NOMO-1 (cell line): Measurements from ENCODE around the gene ZSCAN5B.
"Not testable (repeated sequence)": the region's sequence is repeated elsewhere in the genome, so short reads cannot be mapped to it uniquely, and the experiment has no call there.

ENCODE experiments used
- DNase-seq, 2 experiments: peaks; one replicate each; lab custom pipeline; 2025; ENCODE audit not compliant: unreplicated experiment in 2 of 2; lab: John Stamatoyannopoulos, UW

The ZSCAN5B gene

DNA sequence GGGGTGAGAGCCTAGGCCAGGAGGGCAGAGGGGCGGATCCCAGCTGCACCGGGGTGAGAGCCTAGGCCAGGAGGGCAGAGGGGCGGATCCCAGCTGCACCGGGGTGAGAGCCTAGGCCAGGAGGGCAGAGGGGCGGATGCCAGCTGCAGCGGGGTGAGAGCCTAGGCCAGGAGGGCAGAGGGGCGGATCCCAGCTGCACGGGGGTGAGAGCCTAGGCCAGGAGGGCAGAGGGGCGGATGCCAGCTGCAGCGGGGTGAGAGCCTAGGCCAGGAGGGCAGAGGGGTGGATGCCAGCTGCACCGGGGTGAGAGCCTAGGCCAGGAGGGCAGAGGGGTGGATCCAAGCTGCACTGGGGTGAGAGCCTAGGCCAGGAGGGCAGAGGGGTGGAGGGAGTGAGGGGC, 21.3 kb downstream of the ZSCAN5B start:
- not testable (repeated sequence) for DNase-seq

DNA sequence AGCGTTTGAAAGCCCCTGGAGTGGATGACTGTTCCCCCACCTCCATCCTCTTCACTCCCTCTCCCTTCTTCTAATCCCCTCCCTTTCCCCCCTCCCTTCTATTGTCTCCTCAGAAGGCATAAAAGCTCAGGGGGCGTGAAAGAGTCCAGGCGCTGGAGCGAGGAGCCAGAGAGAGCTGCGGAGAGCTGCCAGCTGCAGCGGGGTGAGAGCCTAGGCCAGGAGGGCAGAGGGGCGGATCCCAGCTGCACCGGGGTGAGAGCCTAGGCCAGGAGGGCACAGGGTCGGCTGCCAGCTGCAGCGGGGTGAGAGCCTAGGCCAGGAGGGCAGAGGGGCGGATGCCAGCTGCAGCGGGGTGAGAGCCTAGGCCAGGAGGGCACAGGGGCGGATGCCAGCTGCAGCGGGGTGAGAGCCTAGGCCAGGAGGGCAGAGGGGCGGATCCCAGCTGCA, 21.7 kb downstream of the ZSCAN5B start, which contains the start of gene GALP:
GALP (plus strand) TSS at position 148 of the 447 bp plus-strand sequence. CDS start 1,101 bp downstream, outside the sequence.
- not testable (repeated sequence) for DNase-seq

DNA sequence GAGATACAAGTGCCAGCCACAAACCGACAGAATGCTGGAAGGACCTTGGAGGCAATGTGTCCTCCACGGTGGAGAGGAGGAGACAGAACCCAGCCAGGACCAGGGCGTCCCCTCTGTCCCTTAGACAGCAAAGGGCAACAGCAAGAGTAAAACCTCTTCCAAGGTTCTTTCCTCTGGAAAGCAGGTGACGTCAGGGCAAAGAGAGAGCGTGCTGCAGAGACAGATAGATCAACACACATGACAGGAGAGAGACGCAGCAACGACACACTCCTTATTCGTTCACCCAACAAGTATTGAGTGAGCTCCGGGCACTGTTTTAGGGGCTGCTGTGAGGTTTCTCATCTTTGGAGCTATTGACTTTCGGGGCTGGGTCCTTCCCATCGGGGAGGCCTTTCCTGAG, 23.0 kb downstream of the ZSCAN5B start:
- no peak for DNase-seq

DNA sequence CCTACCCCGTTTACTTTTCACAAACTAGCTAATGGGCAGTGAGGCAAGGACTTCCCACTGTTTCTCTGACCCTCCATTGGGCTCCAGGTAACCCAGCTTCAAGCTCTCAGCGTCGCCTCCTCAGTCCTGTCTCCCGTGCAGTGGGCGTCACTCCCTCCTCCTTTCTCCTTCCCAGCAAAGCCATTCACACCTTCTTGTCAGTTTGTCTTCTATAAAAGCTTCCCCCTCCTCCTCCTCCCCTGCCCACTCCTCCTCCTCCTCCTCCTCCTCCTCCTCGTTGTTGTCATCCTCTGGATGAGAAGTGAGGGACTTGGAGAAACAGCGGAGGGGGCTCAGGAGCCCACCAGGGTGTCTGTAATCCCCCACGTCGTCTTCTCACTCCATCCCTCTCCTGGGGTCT, 23.5 kb downstream of the ZSCAN5B start:
- DNase-seq = no peak

DNA sequence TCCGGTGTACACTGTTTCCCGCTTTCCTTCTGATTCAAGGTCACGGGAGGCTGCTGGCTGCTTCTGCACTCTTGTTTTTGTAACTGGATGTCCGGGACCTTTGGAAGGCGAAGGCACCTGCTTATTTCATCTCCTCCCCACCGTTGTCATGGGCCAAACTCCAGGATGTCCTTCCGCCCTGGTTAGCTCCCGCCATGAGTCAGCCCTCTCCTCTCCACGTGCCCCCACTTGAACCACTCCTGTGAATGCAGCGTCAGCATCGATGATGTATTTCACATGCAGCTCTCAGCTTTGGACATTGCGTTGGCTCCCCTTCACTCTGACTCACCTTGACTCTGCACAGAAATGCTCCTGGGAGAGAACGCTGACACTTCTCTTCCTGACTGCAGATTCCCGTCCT, 27.3 kb downstream of the ZSCAN5B start:
- no peak for DNase-seq

DNA sequence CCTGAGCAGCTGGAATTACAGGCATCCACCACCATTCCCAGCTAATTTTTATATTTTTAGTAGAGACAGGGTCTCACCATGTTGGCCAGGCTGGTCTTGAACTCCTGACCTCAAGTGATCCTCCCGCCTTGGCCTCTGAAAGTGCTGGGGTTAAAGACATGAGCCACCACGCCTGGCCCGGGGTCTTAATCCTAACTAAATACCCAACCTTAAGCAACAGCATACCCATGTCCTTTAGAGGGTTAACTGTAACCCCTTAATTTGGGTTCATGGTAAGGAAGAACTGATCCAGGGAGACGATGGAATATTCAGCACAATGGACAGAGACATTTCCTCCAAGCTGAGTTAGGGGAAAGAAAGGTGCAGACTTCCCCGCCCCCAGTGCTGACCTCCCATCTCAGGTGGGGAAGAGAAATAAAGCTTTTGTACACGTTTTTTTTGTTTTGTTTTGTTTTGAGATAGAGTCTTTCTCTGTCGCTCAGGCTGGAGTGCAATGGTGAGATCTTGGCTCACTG, 30.5 kb downstream of the ZSCAN5B start:
- no peak for DNase-seq

DNA sequence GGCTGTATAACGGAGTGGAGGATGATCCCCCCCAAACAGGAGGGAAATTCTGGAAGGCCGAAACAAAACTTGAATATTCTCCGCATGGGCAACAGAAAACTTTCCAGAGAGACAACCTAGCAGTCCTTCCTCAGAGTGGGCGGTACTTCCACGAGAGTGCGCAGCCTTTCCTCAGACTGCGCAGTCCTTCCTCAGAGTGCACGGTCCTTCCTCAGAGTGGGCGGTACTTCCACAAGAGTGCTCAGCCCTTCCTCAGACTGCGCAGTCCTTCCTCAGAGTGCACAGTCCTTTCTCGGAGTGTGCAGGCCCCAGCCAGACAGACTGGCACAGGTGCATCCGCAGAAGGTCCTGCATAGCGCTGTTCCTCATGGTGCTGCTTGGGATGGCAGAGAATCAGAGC, 34.5 kb downstream of the ZSCAN5B start:
- DNase-seq = no peak

DNA sequence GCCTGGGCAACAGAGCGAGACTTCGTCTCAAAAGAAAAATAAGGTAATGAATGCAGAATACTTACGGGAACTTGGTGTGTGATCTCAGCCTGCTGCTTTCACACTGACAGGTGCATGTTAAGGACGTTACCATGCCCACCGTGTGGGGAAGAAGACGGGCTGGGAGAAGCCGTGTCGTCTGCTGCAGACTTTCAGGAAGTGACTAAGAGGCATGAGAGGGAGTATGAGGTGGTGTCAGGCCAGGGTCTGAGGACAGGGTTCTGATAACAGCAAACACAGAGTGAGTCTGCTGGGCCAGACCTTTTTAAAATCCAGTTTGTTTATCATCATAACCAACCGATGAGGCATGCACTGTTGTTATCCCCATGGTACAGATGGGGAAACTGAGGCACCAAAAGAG, 35.3 kb downstream of the ZSCAN5B start:
- no peak for DNase-seq

DNA sequence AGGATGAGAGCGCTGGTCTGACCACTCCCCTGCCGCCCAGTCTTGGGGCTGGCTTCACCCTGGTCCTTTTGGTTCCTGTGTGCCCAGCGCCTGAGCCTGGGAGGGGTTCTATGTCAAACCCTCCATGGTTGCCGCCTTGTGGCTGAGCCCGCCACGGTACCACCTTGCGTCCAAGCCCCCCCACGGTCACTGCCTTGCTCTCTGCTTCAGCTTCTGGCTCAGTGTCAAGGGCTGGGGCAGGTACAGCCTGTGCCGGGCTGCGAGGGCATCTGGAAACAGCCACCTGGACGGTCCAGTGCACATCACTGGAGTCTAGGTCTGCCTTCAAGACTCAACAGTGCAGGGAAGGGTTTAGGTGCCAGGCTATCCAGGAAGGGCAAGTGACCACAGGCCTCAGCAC, 36.0 kb downstream of the ZSCAN5B start:
- no peak for DNase-seq

DNA sequence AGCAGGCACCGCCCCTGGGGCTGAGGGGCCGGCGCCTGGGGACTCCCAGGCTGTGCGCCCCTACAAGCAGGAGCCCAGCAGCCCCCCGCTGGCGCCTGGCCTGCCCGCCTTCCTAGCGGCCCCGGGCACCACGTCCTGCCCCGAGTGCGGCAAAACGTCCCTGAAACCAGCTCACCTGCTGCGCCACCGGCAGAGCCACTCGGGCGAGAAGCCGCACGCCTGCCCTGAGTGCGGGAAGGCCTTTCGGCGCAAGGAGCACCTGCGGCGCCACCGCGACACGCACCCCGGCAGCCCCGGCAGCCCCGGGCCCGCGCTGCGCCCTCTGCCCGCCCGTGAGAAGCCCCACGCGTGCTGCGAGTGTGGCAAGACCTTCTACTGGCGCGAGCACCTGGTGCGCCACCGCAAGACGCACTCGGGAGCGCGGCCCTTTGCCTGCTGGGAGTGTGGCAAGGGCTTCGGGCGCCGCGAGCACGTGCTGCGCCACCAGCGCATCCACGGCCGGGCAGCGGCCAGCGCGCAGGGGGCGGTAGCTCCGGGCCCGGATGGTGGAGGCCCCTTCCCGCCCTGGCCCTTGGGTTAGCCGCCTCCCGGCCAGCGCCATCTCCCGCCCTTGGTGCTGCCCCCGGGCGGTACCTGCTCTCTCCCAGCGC, 37.8 kb downstream of the ZSCAN5B start:
- no peak for DNase-seq

DNA sequence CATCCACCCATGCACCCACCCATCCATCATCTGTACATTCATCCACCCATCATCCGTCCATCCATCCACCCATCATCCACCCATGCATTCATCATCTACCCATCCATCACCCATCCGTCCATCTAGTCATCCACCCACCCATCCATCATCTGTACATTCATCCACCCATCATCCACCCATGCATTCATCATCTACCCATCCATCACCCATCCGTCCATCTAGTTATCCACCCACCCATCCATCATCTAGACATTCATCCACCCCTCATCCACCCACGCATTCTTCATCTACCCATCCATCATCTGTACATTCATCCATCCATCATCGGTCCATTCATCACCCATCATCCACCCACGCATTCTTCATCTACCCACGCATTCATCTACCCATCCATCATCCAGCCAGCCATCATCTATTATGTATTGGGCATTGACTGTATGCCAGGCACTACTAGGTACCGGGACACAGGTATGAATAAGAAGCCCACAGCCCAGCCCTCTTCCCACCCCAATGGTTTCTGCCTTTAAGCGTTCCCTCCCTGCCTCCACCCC, 38.5 kb downstream of the ZSCAN5B start:
- DNase-seq = no peak

DNA sequence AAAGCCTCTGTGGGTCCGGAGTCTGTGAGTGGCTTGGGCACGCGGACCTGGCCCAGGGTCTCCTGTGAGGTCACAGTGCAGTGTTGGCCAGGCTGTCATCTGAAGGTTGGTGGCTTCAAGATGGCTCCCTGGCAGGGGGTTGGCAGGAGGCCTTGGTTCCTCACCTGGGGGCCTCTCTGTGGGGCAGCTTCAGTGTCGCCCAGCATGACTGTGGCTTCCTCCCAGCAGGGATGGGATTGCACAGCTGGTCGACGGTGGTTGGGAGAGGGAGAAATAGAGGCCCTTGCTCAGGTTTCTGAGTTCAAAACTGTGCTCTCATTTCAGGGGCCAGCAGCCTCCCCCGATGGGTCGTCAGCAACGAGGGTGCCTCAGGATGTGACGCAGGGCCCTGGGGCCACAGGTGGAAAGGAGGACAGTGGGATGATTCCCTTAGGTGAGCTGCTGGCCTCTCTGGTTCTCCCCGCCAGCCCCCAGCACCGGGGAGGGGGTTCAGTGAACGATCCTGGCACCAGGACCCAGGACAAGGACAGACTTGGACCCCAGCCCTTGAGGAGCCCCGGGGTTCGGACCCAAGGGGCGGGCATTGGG, 39.3 kb downstream of the ZSCAN5B start:
- DNase-seq = no peak

DNA sequence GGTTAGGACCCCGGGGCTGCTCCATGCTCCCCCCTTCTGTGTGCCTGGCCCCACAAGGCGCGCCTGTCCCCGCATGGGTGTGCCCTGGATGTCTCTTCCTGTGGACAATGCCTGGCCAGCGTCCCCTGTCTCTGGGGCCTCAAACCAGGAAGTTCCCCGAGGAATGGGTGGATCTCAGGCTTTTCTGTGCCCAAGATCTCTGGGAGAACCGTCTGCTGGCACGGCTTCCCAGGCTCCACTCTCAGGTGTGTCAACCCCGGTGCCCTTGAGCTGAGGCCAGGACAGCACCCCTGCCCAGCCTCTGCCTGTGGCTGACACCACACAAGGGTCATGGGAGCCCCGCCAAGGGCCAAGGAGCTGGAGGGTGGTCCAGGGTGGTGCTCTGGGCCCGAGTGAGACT, 40.8 kb downstream of the ZSCAN5B start:
- DNase-seq = no peak

DNA sequence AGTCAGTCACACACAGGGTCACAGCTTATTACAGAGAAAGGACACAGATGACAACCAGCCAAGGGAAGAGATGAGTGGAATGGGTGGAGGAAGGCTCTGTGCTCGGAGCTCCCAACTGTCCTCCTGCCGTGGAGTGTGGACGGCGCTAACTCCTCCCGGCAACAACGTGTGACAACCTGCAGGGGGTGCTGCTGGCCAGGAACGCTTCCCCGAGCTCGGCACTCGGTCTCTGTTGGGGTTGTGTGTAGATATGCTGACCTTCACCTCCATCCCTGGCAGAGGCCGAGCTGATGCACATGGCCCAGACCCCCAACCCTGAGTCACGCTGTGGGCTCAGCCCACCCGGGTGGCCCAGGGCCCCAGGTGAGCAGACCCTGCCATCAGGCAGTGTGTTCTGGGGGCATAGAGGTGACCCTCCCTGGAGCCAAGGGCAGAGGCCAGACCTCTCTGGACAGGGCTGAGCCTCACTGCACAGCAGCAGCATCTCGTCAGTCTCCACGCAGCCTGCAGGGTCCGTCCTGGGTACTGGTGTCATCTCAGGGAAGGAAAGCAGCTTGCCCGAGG, 42.4 kb downstream of the ZSCAN5B start:
- DNase-seq = no peak

DNA sequence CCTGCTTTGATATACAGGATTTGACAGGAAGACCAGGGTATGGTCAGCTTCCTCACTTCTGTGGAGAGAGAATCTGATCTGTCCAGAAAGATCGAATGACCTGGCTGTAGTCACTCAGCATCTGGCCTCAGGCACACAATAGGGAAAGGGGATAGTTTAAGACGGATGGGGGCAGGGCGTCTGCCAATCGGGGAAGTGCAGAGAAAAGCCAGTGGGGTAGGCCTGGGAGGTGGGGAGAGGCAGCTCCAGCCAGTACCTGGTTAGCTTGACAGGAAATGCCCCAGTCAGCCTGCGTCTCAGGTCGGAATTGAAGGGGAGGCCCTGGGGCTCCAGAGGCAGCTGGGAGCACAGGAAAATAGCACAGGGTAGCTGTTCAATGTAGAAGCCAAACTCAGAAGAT, 44.1 kb downstream of the ZSCAN5B start:
- DNase-seq = no peak

DNA sequence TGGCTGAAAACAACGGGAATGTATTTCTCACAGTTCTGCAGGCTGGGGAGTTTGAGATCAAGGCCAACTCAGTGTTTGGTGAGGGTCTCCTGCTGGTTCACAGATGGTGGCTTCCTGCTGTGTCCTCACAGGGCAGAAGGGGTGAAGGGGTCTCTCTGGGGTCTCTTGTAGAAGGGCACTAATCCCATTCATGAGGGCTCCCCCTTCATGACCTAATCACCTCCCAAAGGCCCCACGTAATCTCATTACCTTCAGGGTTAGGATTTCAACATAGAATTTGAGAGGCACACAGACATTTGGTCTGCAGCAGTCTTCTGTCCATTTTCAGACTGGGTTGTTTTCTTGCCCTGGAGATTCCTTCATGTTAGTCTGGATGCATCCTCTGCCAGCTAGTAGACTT, 44.9 kb downstream of the ZSCAN5B start:
- DNase-seq = no peak

DNA sequence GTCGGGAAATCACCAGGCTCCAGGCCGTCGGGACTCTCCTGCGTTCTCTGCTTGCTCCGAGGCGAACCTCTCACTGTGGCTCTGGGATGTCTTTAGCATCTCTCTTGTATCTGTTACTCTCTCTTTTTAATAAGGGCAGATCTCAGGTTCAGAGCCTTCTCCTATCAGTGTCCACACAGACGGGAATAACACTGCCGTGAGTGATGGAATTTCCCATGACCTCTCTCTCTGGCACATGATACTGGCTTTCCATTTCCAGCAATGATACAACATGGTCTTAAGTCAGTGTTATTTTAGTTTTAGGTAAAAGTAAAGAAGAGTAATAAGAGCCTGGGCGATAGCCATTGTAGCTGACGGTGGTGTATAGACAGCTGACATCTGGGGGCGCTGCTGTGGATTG, 47.2 kb downstream of the ZSCAN5B start:
- DNase-seq = no peak

DNA sequence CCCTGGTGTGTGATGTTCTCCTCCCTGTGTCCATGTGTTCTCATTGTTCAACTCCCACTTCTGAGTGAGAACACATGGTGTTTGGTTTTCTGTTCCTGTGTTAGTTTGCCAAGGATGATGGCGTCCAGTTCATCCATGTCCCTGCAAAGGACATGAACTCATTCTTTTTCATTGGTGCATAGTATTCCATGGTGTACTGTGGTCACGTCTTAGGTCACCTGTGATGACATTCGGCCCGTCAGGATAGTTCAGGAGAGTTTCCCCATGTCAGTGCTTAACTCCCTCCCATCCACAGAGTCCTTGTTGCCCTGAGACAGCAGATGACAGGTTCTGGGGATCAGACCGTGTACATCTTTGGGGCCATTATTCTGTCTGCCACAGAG, 47.9 kb downstream of the ZSCAN5B start:
- no peak for DNase-seq

DNA sequence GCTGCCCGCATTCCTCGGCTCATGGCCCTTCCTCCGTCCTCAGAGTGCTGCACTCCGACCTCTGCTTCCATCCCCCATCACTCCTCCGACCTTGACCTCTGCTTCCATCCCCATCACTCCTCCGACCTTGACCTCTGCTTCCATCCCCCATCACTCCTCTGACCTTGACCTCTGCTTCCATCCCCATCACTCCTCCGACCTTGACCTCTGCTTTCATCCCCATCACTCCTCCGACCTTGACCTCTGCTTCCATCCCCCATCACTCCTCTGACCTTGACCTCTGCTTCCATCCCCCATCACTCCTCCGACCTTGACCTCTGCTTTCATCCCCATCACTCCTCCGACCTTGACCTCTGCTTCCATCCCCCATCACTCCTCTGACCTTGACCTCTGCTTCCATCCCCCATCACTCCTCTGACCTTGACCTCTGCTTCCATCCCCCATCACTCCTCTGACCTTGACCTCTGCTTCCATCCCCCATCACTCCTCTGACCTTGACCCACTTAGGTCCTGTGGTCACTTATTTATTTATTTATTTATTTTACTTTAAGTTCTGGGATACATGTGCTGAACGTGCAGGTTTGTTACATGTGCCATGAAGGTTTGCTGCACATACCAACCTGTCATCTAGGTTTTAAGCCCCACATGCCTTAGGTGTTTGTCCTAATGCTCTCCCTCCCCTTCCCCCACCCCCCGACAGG, 48.5 kb downstream of the ZSCAN5B start:
- DNase-seq = not testable (repeated sequence)

DNA sequence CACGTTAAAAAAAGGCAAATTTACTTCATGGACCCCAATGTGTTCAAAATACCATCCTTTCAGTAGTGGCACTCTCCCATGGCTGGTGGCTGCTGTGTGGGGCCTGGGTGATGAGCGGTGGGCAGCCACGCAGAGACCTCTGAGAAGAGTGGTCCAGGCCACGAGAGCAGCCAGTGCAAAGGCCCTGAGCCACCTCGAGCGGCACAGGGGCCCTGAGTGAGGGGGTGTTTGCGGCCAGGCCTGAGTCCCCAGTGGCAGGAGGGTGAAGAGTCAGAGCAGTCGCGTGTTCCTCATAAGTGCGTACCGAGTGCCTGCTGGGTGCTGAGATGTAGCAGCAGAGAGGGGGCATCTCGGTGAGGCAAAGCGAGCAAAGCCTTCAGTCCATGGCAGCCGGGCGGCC, 49.5 kb downstream of the ZSCAN5B start:
- DNase-seq = no peak

DNA sequence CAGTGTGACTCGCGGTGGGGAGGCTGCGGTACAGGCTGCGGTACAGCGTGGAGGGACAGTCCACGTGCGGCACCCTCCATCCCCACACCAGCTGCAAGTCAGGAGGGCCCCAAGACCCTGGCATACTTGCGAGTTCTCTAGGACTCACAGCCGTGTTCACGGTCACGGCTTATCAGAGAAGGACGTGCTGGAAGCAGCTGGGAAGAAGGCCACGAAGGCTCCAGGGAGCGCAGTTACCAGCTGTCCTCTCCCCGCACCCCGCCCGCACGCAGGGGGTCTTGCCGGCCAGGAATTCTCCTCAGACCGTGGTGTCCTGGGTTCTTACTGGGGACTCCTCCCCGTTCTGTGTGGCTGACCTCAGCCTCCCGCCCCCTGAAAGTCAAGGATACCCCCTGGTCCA, 50.3 kb downstream of the ZSCAN5B start:
- DNase-seq = no peak
